ENCODE data around the gene TMEM151B. TPM values are rescaled to one million over a fixed set of nuclear protein-coding genes. Genes with fewer than 3 reads are reported as not detected.

TMEM151B gene
- total and polyA plus RNA-seq, 2 donors (not counting 1 experiment from before 2014, with no cell fraction given), result 0.01 to 0.10 TPM

- no peak overlapping the region for H3K4me2 ChIP-seq (replicated peaks; ENCODE audit: low read depth, low read length, poor library complexity, severe bottlenecking)
- no peak for ATAC-seq (ENCODE audit: low read depth)
Observed at GRCh38 chr6:44305200-44305725, 35.0 kb downstream of the TMEM151B start.

More at GRCh38 chr6:44305200-44305725, 35.0 kb downstream of the TMEM151B start:
- Mint-ChIP-seq H3K27ac (no peak overlapping the region), H3K4me3 (no peak overlapping the region), H3K9me3 (ENCODE audit: insufficient read depth) (no peaks in the 10 kb centered on the region), H3K4me1 (no peaks in the 10 kb centered on the region), H3K27me3 (no peaks in the 10 kb centered on the region)
- no peak for DNase-seq
- Histone ChIP-seq H3K4me1 (ENCODE audit: control insufficient read depth in 2 of 2, insufficient read depth in 2 of 2, low read length in 2 of 2) (no peaks in the 10 kb centered on the region), H4K20me1 (ENCODE audit: control insufficient read depth, insufficient read depth, low read length, poor library complexity, severe bottlenecking) (no peaks in the 10 kb centered on the region), H3K9me3 (ENCODE audit: control extremely low read depth in 1 of 3, control insufficient read depth in 2 of 3, insufficient read depth in 1 of 3, low read length in 2 of 3) (no peaks in the 10 kb centered on the region), H3K4me3 (ENCODE audit: control extremely low read depth in 1 of 5, extremely low read depth in 1 of 5, insufficient read depth in 1 of 5, low read depth in 2 of 5, low read length in 4 of 5) (no peak overlapping the region), H3K27me3 (replicated peaks in 1 of 4; ENCODE audit: control extremely low read depth in 1 of 4, control insufficient read depth in 3 of 4, insufficient read depth in 4 of 4, low read length in 3 of 4) (no peaks in the 10 kb centered on the region), H3K9ac (ENCODE audit: low read length) (no peak overlapping the region), H2AFZ (ENCODE audit: insufficient read depth, low read depth, low read length, poor library complexity, severe bottlenecking) (no peak overlapping the region), H3K79me2 (ENCODE audit: control insufficient read depth, insufficient read depth, low read length) (no peaks in the 10 kb centered on the region), H3K27ac (ENCODE audit: low read length in 2 of 2) (no peak overlapping the region), H3K36me3 (replicated peaks in 1 of 2; ENCODE audit: control extremely low read depth in 1 of 2, control insufficient read depth in 1 of 2, extremely low read depth in 1 of 2, insufficient read depth in 2 of 2, low read length in 1 of 2) (peaks cover 0 to 75% of the 10 kb centered on the region in 2 experiments)
- ChIA-PET CTCF (interaction anchor here (0.7 to 9.6 kb wide), 21 partner anchors 8 to 210 kb away, joined by 3 to 107 read pairs (median 5); partner anchors contain the start of genes AARS2, HSP90AB1 and TMEM151B), POLR2A (interaction anchor here (1.1 to 1.3 kb wide), 2 partner anchors 58 to 303 kb away, joined by 3 to 7 read pairs; partner anchors contain the start of gene HSP90AB1)
- 95% methylated on average over 4 of the region's 5 CpGs for WGBS (ENCODE audit: insufficient coverage)
- TF ChIP-seq EZH2 (IDR thresholded peaks at IDR 0.05; ENCODE audit: borderline replicate concordance, insufficient read depth, low read depth, low read length, poor library complexity, severe bottlenecking) (no peak), CTCF (IDR thresholded peaks at IDR 0.05) (no peak)
- intact Hi-C loops (cut with micrococcal nuclease), result no loop called here
